ENCODE measurements around the gene ATP5MG. TPM values are rescaled to one million over a fixed set of nuclear protein-coding genes. Genes with fewer than 3 reads are reported as not detected.
A peak's percentile ranks its signal among the peaks of the same experiment; 100 is the strongest.
"Not testable (repeated sequence)": the region's sequence is repeated elsewhere in the genome, so short reads cannot be mapped to it uniquely, and the experiment has no call there.

The ATP5MG gene
- total RNA-seq, 1 experiment from 2014 or later, result 248 TPM

GRCh38 chr11:118401880-118402590 lies 629 bp downstream of the ATP5MG start:
- Histone ChIP-seq H3K27ac (peak overlapping the region; percentile 45), H3K27me3 (ENCODE audit: insufficient read depth, low read depth) (no peaks in the 10 kb centered on the region), H3K4me1 (replicated peaks; ENCODE audit: insufficient read depth) (peaks cover 21% of the 10 kb centered on the region), H3F3A (ENCODE audit: insufficient read depth, low read depth) (peaks cover 25% of the 10 kb centered on the region), H3K36me3 (ENCODE audit: low read depth) (peaks cover 8% of the 10 kb centered on the region; the same call in 1 of the 2 replicates), H3K9me2 (ENCODE audit: insufficient read depth) (no peaks in the 10 kb centered on the region), H3K9me3 (ENCODE audit: insufficient read depth, low read depth) (no peaks in the 10 kb centered on the region), H2AFZ (peak overlapping the region; percentile 79), H4K20me1 (ENCODE audit: insufficient read depth) (peaks cover 40% of the 10 kb centered on the region), H3K4me3 (peak overlapping the region; percentile 83), H3K4me2 (peak overlapping the region; percentile 71), H3K79me2 (ENCODE audit: low read depth) (peaks cover 55% of the 10 kb centered on the region)
- peak in 1 of 2 experiments; percentile 88 for DNase-seq
- intact Hi-C loops (cut with micrococcal nuclease; ENCODE audit: unreplicated experiment), result loop anchor here (1.0 to 5.0 kb wide), 3 partner anchors 13 to 85 kb away; partner anchors contain the start of gene KMT2A
- CTCF ChIA-PET, result no interaction called here
- TF ChIP-seq, protein P1, sequence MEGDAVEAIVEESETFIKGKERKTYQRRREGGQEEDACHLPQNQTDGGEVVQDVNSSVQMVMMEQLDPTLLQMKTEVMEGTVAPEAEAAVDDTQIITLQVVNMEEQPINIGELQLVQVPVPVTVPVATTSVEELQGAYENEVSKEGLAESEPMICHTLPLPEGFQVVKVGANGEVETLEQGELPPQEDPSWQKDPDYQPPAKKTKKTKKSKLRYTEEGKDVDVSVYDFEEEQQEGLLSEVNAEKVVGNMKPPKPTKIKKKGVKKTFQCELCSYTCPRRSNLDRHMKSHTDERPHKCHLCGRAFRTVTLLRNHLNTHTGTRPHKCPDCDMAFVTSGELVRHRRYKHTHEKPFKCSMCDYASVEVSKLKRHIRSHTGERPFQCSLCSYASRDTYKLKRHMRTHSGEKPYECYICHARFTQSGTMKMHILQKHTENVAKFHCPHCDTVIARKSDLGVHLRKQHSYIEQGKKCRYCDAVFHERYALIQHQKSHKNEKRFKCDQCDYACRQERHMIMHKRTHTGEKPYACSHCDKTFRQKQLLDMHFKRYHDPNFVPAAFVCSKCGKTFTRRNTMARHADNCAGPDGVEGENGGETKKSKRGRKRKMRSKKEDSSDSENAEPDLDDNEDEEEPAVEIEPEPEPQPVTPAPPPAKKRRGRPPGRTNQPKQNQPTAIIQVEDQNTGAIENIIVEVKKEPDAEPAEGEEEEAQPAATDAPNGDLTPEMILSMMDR (conservative IDR thresholded peaks at IDR 0.05), result no peak
- no peak for TF ChIP-seq EZH2 (IDR thresholded peaks at IDR 0.05; ENCODE audit: low read depth)
- POLR2A ChIA-PET (ENCODE audit: unreplicated experiment), result interaction anchor here (1.0 kb wide), 1 partner anchor 23 kb away, joined by 8 read pairs; no protein-coding TSS in a partner anchor
- no TSS peak for BruUV-seq (replicated peaks)

DNA sequence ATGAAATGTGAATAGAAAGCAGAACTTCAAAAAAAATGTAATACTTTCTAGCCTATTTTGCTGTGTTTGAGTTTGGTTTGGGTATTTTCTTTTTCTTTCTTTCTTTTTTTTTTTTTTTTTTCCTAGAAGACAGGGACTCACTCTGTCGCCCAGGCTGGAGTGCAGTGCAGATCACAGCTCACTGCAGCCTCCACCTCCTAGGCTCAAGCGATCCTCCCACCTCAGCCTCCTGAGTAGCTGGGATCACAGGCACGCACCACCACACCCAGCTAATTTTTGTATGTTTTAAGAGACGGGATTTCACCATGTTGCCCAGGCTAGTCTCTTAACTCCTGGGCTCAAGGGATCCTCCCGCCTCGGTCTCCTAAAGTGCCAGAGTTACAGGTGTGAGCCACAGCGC lies 1.2 kb downstream of the ATP5MG start:
- BruUV-seq (replicated peaks), result TSS peak; percentile 58

DNA sequence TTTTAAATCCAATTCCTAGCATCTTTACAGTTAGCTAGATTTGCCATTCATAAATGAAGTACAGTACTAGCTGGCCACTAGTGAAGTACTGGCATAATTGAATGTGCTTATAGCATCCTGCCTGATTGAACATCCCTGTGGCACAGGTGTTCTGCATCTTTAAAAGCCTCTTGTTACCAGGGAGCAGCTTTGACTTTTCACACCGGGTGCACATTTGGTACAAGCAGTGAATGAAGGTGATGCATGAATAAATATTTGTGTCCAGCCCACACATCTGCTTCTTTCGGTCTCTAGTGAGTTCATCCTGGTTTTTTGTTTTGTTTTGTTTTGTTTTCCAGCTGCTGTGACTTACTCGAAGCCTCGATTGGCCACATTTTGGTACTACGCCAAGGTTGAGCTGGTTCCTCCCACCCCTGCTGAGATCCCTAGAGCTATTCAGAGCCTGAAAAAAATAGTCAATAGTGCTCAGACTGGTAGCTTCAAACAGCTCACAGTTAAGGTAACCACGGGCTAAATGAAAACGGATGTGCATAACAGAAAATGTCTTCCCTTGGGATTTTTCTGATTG lies 5.3 kb downstream of the ATP5MG start:
- H4K20me1 ChIP-seq (ENCODE audit: insufficient read depth), result peaks cover 46% of the 10 kb centered on the region
- no TSS peak for BruUV-seq (replicated peaks)
- TF ChIP-seq, protein P1 (conservative IDR thresholded peaks at IDR 0.05), result no peak
- TF ChIP-seq EZH2 (IDR thresholded peaks at IDR 0.05; ENCODE audit: low read depth), result no peak
- H3K9me3 ChIP-seq (ENCODE audit: insufficient read depth, low read depth), result no peaks in the 10 kb centered on the region
- H2AFZ ChIP-seq, result no peak overlapping the region
- H3K4me1 ChIP-seq (replicated peaks; ENCODE audit: insufficient read depth), result peaks cover 14% of the 10 kb centered on the region
- peaks cover 25% of the 10 kb centered on the region for H3K36me3 ChIP-seq (ENCODE audit: low read depth)
- no peaks in the 10 kb centered on the region for H3K9me2 ChIP-seq (ENCODE audit: insufficient read depth)
- H3K79me2 ChIP-seq (ENCODE audit: low read depth), result peaks cover 57% of the 10 kb centered on the region
- no peak overlapping the region for H3K4me3 ChIP-seq
- no peaks in the 10 kb centered on the region for H3K27me3 ChIP-seq (ENCODE audit: insufficient read depth, low read depth)
- DNase-seq, result no peak
- H3K27ac ChIP-seq, result no peak overlapping the region
- intact Hi-C loops (cut with micrococcal nuclease; ENCODE audit: unreplicated experiment), result no loop called here
- H3F3A ChIP-seq (ENCODE audit: insufficient read depth, low read depth), result peaks cover 18% of the 10 kb centered on the region; the same call in 1 of the 2 replicates
- no peak overlapping the region for H3K4me2 ChIP-seq
- ChIA-PET CTCF (no interaction called here), POLR2A (ENCODE audit: unreplicated experiment) (no interaction called here)

More for the DNA sequence above, 1.2 kb downstream of the ATP5MG start:
- Histone ChIP-seq H3K27ac (peak overlapping the region; percentile 45; the same call in 1 of the 2 replicates), H3F3A (ENCODE audit: insufficient read depth, low read depth) (peaks cover 23% of the 10 kb centered on the region), H3K79me2 (ENCODE audit: low read depth) (peaks cover 59% of the 10 kb centered on the region), H3K4me2 (peak overlapping the region; percentile 71), H3K4me3 (peak overlapping the region; percentile 83), H3K4me1 (replicated peaks; ENCODE audit: insufficient read depth) (peaks cover 21% of the 10 kb centered on the region), H4K20me1 (ENCODE audit: insufficient read depth) (peaks cover 42% of the 10 kb centered on the region), H3K36me3 (ENCODE audit: low read depth) (peaks cover 13% of the 10 kb centered on the region; the same call in 1 of the 2 replicates)
- POLR2A ChIA-PET (ENCODE audit: unreplicated experiment), result interaction anchor here (1.0 kb wide), 1 partner anchor 22 kb away, joined by 8 read pairs; no protein-coding TSS in a partner anchor
- intact Hi-C loops (cut with micrococcal nuclease; ENCODE audit: unreplicated experiment), result loop anchor here (5.0 kb wide), 1 partner anchor 85 kb away; no protein-coding TSS in a partner anchor
- H3K9me2 ChIP-seq (ENCODE audit: insufficient read depth); CTCF ChIA-PET; H3K27me3 ChIP-seq (ENCODE audit: insufficient read depth, low read depth); DNase-seq; H2AFZ ChIP-seq; H3K9me3 ChIP-seq (ENCODE audit: insufficient read depth, low read depth): not testable (repeated sequence)

All from PC-9 (cell line).